ENCODE results near the gene PLS1.

DNA sequence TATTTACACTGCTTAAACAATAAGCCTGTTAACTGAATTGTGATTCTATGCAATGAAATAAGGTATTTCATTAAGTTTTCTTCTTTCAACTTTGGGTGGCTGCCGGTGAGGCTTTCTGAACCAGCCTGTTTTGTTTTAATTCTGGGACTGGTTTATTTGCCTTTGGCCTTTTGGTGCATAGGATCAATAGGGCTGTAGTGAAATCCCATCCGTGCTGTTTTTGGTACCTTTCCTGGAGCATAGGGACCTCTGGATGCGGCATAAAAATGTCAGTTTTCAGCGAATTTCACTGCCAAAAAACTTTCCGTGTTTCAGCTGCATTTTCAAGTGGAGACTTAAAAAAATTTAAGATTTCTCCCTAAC is 514 bp downstream of the PLS1 start:
- TF ChIP-seq, protein P1, sequence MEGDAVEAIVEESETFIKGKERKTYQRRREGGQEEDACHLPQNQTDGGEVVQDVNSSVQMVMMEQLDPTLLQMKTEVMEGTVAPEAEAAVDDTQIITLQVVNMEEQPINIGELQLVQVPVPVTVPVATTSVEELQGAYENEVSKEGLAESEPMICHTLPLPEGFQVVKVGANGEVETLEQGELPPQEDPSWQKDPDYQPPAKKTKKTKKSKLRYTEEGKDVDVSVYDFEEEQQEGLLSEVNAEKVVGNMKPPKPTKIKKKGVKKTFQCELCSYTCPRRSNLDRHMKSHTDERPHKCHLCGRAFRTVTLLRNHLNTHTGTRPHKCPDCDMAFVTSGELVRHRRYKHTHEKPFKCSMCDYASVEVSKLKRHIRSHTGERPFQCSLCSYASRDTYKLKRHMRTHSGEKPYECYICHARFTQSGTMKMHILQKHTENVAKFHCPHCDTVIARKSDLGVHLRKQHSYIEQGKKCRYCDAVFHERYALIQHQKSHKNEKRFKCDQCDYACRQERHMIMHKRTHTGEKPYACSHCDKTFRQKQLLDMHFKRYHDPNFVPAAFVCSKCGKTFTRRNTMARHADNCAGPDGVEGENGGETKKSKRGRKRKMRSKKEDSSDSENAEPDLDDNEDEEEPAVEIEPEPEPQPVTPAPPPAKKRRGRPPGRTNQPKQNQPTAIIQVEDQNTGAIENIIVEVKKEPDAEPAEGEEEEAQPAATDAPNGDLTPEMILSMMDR (IDR thresholded peaks at IDR 0.05) = no peak
- no peak for TF ChIP-seq POLR2A (IDR thresholded peaks at IDR 0.05)
